HEK293 (cell line): Measurements from ENCODE around the gene KDSR.

Experiments
- REPIN1 ChIP-seq: fragments of 450-650 bp; formaldehyde crosslinking; IDR thresholded peaks from 2 replicates; pipeline ENCODE4 v1.5.1; 2017; ENCODE audit warnings: missing biosample characterization, missing genetic modification characterization, low read depth
- SP2 ChIP-seq: fragments of 450-650 bp; formaldehyde crosslinking; IDR thresholded peaks from 2 replicates; pipeline ENCODE4 v1.5.1; 2016; ENCODE audit warnings: missing biosample characterization, missing genetic modification characterization
- YY2 ChIP-seq: fragments of 450-650 bp; formaldehyde crosslinking; IDR thresholded peaks from 2 replicates; pipeline ENCODE4 v1.5.1; 2016; ENCODE audit warnings: missing biosample characterization, missing genetic modification characterization
- ZFHX2 ChIP-seq: fragments of 450-650 bp; formaldehyde crosslinking; conservative IDR thresholded peaks from 2 replicates; pipeline ENCODE4 v1.5.1; 2016; ENCODE audit warnings: missing biosample characterization, missing genetic modification characterization
- ZNF501 ChIP-seq: fragments of 450-650 bp; formaldehyde crosslinking; IDR thresholded peaks from 2 replicates; pipeline ENCODE4 v1.5.1; 2016; ENCODE audit warnings: missing biosample characterization, missing genetic modification characterization
- ZNF510 ChIP-seq: fragments of 450-650 bp; formaldehyde crosslinking; IDR thresholded peaks from 2 replicates; pipeline ENCODE4 v1.5.1; 2018; ENCODE audit warnings: mild to moderate bottlenecking, missing genetic modification characterization, missing biosample characterization; ENCODE audit not compliant: insufficient replicate concordance
- ZNF658 ChIP-seq: fragments of 450-650 bp; formaldehyde crosslinking; IDR thresholded peaks from 2 replicates; pipeline ENCODE4; 2016; ENCODE audit warnings: missing biosample characterization, missing genetic modification characterization
- ZNF664 ChIP-seq: fragments of 450-650 bp; formaldehyde crosslinking; IDR thresholded peaks from 2 replicates; pipeline ENCODE4 v1.5.1; 2016; ENCODE audit warnings: missing biosample characterization, missing genetic modification characterization
- TF ChIP-seq, protein P1 (sequence below): fragments of 450-650 bp; formaldehyde crosslinking; IDR thresholded peaks from 2 replicates; pipeline ENCODE4 v1.5.1; 2016; ENCODE audit warnings: missing biosample characterization, missing genetic modification characterization
- TF ChIP-seq, protein P2 (sequence below): fragments of 450-650 bp; formaldehyde crosslinking; IDR thresholded peaks from 2 replicates; pipeline ENCODE4 v1.5.1; 2016; ENCODE audit warnings: missing biosample characterization, missing genetic modification characterization
- TF ChIP-seq, protein P3 (sequence below): fragments of 450-650 bp; formaldehyde crosslinking; IDR thresholded peaks from 2 replicates; pipeline ENCODE4 v1.5.1; 2016; ENCODE audit warnings: missing biosample characterization, missing genetic modification characterization
- TF ChIP-seq, protein P4 (sequence below): fragments of 450-650 bp; formaldehyde crosslinking; optimal IDR thresholded peaks from 2 replicates; pipeline ENCODE3; 2016; ENCODE audit warnings: missing biosample characterization, mild to moderate bottlenecking, missing genetic modification characterization

DNA sequence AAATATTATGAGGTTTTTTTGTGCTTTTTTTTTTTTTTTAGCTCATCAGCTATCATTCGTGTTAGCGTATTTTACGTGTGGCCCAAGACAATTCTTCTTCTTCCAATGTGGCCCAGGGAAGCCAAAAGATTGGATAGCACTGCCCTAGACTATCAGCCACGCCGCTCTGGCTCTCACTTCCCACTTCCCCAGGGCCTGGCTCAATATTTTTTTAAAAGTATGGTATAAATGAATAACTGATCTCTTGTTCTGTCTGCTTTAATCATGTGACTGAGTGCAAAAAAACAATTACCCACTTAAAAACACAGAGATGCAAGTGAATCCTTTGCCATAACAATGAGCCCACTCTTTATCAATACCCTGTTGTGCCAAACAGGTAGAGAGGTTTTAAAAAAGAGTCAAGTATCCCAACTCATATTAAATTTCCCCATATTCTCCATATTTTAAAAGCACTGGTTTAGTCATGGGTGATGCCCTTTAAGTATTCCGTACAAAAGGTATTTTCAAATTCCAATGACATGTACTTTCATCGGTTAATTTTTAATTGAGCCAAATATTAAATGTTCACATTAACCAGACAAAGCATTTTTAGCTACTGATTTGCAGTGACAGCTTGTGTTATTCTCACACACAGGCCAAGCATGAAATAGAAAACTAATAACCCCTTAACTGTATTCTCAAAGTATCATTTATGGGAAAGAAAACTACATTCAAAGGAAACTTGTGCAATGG is 60.0 kb downstream of the KDSR start:
- TF ChIP-seq ZNF658 (tag by site-specific recombination), result no peak
- TF ChIP-seq, protein P1, sequence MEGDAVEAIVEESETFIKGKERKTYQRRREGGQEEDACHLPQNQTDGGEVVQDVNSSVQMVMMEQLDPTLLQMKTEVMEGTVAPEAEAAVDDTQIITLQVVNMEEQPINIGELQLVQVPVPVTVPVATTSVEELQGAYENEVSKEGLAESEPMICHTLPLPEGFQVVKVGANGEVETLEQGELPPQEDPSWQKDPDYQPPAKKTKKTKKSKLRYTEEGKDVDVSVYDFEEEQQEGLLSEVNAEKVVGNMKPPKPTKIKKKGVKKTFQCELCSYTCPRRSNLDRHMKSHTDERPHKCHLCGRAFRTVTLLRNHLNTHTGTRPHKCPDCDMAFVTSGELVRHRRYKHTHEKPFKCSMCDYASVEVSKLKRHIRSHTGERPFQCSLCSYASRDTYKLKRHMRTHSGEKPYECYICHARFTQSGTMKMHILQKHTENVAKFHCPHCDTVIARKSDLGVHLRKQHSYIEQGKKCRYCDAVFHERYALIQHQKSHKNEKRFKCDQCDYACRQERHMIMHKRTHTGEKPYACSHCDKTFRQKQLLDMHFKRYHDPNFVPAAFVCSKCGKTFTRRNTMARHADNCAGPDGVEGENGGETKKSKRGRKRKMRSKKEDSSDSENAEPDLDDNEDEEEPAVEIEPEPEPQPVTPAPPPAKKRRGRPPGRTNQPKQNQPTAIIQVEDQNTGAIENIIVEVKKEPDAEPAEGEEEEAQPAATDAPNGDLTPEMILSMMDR (tag by site-specific recombination), result no peak
- TF ChIP-seq ZFHX2 (tag by site-specific recombination), result no peak
- TF ChIP-seq, protein P2, sequence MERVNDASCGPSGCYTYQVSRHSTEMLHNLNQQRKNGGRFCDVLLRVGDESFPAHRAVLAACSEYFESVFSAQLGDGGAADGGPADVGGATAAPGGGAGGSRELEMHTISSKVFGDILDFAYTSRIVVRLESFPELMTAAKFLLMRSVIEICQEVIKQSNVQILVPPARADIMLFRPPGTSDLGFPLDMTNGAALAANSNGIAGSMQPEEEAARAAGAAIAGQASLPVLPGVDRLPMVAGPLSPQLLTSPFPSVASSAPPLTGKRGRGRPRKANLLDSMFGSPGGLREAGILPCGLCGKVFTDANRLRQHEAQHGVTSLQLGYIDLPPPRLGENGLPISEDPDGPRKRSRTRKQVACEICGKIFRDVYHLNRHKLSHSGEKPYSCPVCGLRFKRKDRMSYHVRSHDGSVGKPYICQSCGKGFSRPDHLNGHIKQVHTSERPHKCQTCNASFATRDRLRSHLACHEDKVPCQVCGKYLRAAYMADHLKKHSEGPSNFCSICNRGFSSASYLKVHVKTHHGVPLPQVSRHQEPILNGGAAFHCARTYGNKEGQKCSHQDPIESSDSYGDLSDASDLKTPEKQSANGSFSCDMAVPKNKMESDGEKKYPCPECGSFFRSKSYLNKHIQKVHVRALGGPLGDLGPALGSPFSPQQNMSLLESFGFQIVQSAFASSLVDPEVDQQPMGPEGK (tag by site-specific recombination), result no peak
- TF ChIP-seq, protein P3, sequence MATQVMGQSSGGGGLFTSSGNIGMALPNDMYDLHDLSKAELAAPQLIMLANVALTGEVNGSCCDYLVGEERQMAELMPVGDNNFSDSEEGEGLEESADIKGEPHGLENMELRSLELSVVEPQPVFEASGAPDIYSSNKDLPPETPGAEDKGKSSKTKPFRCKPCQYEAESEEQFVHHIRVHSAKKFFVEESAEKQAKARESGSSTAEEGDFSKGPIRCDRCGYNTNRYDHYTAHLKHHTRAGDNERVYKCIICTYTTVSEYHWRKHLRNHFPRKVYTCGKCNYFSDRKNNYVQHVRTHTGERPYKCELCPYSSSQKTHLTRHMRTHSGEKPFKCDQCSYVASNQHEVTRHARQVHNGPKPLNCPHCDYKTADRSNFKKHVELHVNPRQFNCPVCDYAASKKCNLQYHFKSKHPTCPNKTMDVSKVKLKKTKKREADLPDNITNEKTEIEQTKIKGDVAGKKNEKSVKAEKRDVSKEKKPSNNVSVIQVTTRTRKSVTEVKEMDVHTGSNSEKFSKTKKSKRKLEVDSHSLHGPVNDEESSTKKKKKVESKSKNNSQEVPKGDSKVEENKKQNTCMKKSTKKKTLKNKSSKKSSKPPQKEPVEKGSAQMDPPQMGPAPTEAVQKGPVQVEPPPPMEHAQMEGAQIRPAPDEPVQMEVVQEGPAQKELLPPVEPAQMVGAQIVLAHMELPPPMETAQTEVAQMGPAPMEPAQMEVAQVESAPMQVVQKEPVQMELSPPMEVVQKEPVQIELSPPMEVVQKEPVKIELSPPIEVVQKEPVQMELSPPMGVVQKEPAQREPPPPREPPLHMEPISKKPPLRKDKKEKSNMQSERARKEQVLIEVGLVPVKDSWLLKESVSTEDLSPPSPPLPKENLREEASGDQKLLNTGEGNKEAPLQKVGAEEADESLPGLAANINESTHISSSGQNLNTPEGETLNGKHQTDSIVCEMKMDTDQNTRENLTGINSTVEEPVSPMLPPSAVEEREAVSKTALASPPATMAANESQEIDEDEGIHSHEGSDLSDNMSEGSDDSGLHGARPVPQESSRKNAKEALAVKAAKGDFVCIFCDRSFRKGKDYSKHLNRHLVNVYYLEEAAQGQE, result no peak
- TF ChIP-seq, protein P4, sequence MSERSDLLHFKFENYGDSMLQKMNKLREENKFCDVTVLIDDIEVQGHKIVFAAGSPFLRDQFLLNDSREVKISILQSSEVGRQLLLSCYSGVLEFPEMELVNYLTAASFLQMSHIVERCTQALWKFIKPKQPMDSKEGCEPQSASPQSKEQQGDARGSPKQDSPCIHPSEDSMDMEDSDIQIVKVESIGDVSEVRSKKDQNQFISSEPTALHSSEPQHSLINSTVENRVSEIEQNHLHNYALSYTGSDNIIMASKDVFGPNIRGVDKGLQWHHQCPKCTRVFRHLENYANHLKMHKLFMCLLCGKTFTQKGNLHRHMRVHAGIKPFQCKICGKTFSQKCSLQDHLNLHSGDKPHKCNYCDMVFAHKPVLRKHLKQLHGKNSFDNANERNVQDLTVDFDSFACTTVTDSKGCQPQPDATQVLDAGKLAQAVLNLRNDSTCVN (tag by site-specific recombination), result no peak
- no peak for TF ChIP-seq ZNF510
- no peak for TF ChIP-seq REPIN1 (tag by site-specific recombination)
- TF ChIP-seq ZNF501, result no peak
- TF ChIP-seq SP2 (tag by site-specific recombination), result no peak
- no peak for TF ChIP-seq YY2
- no peak for TF ChIP-seq ZNF664 (tag by site-specific recombination)
